Lower leg skin (tissue), 3 donors: ENCODE measurements around the gene GPT2.

Experiments used
- POLR2A ChIP-seq, 2 donors: fragments of 450-650 bp; IDR thresholded peaks; one replicate each; pipeline ENCODE4 v1.6.1; 2016 to 2017; ENCODE audit warnings: antibody characterized with exemption in 2 of 2, mild to moderate bottlenecking in 1 of 2, moderate library complexity in 1 of 2
- TF ChIP-seq, protein P1 (sequence below), 3 donors: fragments of 450-650 bp; IDR thresholded peaks; one replicate each; pipeline ENCODE4 v1.5.1; 2016; ENCODE audit warnings: antibody characterized with exemption in 3 of 3, mild to moderate bottlenecking in 3 of 3, moderate library complexity in 2 of 3

DNA sequence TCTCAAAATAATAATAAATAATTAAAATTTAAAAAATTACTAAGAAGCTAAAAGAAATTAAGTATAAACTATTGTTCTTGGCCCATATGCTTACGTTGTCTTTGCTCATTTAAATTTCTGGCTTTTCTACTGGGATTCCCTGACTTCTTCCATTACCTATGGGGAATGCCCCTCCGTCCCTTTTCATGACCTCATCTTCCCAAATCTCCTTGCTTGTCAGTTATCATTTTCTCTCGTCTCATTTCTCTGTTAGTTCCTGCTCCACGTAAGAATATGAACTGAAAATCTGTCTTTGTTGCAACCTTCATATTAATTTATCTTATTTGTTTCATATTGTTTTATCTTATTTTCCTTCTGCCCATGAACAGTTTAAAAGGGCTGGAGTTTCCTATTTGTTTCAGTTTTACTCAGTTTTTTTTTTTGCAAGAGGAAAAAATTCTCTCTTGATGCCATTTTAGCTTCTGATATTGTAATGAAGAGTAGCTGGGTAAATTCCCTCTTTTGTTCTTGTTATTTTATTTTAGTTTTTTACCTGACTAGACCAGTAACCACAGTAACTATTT lies 91.8 kb downstream of the GPT2 start:
- TF ChIP-seq, protein P1, sequence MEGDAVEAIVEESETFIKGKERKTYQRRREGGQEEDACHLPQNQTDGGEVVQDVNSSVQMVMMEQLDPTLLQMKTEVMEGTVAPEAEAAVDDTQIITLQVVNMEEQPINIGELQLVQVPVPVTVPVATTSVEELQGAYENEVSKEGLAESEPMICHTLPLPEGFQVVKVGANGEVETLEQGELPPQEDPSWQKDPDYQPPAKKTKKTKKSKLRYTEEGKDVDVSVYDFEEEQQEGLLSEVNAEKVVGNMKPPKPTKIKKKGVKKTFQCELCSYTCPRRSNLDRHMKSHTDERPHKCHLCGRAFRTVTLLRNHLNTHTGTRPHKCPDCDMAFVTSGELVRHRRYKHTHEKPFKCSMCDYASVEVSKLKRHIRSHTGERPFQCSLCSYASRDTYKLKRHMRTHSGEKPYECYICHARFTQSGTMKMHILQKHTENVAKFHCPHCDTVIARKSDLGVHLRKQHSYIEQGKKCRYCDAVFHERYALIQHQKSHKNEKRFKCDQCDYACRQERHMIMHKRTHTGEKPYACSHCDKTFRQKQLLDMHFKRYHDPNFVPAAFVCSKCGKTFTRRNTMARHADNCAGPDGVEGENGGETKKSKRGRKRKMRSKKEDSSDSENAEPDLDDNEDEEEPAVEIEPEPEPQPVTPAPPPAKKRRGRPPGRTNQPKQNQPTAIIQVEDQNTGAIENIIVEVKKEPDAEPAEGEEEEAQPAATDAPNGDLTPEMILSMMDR (IDR thresholded peaks at IDR 0.05): no peak
- no peak for TF ChIP-seq POLR2A (IDR thresholded peaks at IDR 0.05)
